Stimulated activated naive CD4-positive, alpha-beta T cell treated with Interleukin-2 at 50 U/mL for 16 hours (primary cell): Measurements from ENCODE around the gene AGPS.
"Not testable (repeated sequence)": the region's sequence is repeated elsewhere in the genome, so short reads cannot be mapped to it uniquely, and the experiment has no call there.

Experiments
- DNase-seq: peaks from one replicate; lab custom pipeline; 2025; lab: John Stamatoyannopoulos, UW

AGPS gene

DNA sequence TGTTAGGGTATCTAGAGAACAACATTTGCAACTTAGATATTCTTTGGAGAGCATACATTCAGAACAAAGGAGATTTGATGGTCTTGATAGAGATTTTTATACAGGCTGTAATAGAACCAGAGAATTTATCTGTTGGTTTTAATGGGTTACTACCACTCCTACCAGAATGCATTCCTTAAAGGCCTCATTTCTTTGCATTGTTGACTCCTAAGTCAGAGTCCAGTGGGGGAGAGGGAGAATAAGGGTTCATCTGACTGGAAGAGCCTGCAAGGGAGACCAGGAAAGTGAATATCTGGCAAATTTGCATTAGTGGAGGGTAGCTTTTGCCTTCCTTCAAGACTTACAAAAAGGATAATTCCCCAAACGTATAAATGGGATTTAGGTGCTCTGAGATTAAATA lies 29.7 kb downstream of the AGPS start:
- no peak for DNase-seq

DNA sequence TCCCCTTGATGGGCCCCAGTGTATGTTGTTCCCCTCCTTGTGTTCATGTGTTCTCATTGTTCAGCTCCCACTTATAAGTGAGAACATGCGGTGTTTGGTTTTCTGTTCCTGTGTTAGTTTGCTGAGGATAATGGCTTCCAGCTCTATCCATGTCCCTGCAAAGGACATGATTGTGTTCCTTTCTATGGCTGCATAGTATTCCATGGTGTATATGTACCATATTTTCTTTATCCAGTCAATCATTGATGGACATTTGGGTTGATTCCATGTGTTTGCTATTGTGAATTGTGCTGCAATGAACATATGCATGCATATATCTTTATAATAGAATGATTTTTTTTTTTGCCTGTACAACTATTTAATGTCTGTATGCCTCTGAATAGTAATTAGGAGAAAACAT lies 31.5 kb downstream of the AGPS start:
- not testable (repeated sequence) for DNase-seq

DNA sequence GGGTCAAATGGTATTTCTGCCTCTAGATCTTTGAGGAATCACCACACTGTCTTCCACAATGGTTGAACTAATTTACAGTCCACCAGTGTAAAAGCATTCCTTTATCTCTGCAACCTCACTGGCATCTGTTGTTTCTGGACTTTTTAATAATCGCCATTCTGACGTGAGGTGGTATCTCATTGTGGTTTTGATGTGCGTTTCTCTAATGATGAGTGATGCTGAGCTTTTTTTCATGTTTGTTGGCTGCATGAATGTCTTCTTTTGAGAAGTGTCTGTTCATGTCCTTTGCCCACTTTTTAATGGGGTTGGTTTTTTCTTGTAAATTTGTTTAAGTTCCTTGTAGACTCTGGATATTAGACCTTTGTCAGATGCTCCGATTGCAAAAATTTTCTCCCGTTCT lies 32.0 kb downstream of the AGPS start:
- DNase-seq, result not testable (repeated sequence)

DNA sequence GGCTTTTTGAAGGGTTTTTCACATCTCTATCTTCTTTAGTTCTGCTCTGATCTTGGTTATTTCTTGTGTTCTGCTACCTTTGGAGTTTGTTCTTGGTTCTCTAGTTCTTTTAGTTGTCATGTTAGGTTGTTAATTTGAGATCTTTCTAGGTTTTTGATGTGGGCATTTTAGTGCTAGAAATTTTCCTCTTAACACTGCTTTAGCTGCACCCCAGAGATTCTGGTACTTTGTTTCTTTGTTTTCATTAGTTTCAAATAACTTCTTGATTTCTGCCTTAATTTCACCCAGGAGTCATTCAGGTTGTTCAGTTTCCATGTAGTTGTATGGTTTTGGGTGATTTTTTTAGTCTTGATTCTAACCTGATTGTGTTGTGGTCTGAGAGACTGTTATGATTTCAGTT lies 34.7 kb downstream of the AGPS start:
- DNase-seq, result no peak

DNA sequence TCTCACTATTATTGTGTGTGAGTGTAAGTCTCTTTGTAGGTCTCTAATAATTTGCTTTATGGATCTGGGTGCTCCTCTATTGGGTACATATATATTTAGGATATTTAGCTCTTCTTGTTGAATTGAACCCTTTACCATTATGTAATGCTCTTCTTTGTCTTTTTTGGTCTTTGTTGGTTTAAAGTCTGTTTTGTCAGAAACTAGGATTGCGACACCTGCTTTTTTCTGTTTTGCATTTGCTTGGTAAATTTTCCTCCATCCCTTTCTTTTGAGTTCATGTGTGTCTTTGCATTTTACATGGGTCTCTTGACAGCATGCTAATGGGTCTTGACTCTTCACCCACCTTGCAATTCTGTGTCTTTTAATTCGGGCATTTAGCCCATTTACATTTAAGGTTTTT lies 35.4 kb downstream of the AGPS start:
- not testable (repeated sequence) for DNase-seq

DNA sequence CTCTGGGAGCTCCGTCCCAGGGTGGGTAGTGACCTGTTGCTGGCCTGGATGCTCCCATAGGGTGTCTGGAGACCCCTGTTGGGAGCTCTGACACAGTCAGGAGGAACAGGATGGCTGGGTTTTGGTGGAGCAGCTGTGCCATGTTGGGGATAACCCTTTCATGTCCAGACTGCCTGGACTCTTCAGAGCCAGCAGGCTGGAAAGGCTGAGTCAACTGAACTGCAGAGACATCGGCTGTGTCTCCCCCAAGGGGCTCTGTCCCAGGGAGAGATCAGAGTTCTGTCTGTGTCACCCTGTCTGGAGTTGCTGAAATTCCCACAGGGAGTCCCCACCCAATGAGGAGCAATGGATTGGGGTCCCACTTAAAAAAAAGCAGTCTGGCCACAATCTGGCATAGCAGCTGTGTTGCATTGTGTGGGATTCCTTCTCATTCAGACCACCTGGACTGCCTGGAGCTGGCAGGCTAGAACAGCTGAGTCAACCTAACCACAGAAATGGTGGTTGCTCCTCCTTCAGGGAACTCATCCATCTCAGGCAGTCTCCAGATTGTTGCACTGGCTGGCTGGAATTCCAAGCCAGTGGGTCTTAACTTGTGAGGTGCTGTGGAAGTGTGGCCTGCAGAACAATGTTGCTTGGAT lies 37.2 kb downstream of the AGPS start:
- DNase-seq, result no peak

DNA sequence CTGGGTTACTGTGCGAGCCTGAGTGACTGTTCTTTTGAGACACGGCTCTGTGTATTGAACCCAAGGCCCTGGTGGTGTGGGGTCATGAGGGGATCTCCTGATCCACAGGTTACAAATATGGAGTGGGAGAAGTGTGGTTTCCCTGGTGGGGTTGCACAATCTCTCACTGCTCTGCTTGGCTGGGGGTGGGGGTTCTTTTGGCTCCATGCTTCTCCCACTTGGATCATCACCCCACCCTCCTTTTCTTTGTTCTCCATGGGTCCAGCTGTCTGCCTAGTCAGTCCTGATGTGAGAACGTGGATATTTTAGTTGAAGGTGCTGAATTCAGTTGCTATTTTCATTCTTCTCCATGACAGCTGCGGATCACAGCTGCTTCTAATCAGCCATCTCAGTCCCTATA lies 37.8 kb downstream of the AGPS start:
- DNase-seq, result no peak

DNA sequence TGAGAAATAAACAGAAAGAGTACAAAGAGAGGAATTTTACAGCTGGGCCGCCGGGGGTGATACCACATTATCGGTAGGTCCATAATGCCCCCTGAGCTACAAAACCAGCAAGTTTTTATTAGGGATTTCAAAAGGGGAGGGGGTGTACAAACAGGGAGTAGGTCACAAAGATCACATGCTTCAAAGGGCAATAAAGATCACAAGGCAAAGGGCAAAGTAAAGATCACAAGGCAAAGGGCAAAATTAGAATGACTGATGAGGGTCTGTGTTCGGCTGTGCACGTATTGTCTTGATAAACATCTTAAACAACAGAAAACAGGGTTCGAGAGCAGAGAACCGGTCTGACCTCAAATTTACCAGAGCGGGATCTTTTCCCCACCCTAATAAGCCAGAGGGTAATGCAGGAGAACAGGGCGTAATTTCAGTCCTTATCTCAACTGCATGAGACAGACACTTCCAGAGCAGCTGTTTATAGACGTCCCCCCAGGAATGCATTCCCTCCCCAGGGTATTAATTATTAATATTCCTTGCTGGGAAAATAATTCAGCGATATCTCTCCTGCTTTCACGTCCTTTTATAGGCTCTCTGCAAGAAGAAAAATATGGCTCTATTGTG lies 38.6 kb downstream of the AGPS start:
- DNase-seq, result not testable (repeated sequence)

DNA sequence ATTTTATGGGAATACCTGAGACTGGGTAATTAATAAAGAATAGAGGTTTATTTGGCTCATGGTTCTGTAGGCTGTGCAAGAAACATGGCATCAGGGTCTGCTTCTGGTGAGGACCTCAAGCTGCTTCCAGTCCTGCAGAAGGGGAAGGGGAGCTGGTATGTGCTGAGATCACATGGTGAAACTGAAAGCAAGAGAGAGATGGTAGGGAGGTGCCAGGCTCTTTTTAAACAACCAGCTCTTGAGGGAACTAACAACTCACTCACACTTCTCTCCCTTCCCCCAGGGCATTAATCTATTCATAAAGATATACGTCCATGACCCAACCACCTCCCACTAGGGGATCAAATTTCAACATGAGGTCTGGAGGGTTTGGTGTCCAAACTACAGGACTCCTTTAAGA lies 40.1 kb downstream of the AGPS start:
- no peak for DNase-seq

DNA sequence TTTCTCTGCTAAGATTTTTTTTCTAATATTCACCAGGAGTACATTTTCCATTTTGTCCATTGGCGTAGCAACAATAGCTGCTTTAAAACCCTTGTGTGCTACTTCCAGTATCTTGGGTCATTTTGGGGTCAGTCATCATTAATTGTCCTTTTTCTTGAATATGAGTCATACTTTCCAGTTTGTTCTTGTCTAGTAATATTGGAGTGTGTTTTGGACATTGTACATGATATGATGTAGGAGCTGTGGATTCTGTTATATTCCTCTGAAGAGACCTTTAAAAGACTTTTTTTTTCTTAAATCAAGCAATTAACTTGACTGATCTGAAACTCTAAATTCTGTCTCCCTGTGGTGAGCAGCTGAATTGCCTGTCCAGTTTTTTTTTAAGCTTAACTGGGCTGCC lies 40.8 kb downstream of the AGPS start:
- DNase-seq, result no peak

DNA sequence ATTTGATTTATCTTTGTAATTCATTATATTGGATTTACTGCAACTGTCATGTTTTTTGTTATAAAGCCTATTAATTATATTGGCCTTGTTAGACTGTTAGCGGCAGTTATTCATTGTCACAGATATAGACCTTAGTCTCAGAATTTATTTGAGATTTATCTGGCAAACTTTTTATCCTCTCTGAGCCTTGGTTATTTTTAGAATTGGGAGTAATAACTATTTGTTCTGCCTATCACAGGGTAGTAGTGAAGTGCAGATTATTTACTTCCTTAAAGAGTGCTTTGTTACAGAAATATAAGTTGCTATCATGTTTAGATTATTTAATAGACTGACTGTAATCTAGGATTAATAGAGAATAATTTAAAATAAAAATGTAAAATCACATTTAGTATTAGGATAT lies 41.9 kb downstream of the AGPS start:
- no peak for DNase-seq

DNA sequence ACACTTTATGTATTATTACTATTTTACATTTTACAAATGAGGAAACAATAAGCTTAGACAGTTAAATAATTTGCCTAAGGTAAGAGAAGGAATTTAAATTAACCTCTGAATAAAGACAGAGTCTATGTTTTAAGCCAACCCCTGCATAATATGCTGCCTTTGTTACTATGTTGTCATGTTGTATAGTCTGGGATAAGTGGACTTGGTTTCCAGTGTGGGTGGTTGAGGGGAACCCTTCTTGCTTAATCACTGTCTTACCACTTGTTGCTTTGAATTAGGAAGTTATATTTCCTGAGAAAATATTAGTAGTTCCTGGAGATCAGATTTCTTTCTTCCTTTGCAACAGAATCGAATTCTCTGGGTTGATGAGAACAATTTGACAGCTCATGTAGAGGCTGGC lies 52.6 kb downstream of the AGPS start:
- DNase-seq, result no peak

DNA sequence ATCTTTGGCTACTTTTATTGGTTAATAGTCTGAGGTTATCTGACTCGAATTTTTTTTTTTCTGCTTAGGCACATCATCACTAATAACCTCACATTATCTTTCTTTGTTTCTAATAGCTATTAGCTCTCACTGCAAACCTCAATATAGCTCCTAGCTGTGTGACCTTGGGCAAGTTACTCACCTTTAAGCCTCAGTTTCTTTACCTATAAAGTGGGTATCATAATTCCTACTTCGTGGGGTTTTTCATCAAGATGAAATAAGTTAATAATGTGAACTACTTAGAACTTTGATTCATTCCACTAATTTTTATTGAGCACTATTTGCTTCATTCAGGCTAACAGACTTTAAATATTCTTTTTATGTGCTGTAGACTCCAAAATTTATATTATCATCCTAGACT lies 55.5 kb downstream of the AGPS start:
- DNase-seq, result no peak

DNA sequence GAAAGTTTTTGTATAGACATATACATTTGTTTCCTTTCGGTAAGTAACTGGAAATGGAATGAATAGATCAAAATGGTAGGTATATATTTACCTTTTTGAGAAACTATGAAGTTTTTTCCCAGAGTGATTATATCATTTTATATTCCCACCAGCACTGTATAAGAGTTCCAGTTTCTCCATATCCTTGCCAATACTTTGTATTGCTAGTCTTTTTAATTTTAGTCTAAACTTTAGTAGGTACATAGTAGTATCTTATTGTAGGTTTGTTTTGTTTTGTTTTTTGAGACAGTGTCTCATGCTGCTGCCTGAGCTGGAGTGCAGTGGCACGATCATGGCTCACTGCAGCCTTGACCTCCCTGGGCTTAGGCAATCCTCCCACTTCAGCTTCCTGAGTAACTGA lies 56.6 kb downstream of the AGPS start:
- DNase-seq, result no peak

DNA sequence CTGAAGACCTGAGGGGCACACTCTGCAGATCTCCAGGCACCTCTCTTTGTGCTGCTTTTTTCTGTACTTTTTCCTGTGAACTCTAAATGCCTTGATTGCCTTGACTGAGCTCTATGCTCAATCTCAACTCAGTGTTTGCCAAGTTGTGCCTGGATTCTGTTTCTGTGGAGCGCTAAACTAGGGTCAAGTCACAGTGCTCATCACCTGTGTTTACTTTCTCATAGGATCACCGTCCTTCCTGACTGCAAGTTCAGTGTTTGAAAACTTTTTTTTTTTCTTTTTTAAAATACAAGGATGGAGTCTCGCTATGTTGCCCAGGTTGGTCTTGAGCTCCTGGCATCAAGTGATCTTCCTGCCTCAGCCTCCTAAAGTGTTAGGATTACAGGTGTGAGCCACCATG lies 62.6 kb downstream of the AGPS start:
- no peak for DNase-seq

DNA sequence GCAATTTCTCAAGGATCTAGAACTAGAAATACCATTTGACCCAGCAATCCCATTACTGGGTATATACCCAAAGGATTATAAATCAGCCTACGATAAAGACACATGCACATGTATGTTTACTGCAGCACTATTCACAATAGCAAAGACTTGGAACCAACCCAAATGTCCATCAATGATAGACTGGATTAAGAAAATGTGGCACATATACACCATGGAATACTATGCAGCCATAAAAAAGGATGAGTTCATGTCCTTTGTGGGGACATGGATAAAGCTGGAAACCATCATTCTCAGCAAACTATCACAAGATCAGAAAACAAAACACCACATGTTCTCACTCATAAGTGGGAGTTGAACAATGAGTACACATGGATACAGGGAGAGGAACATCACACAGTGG lies 67.2 kb downstream of the AGPS start:
- DNase-seq, result not testable (repeated sequence)

DNA sequence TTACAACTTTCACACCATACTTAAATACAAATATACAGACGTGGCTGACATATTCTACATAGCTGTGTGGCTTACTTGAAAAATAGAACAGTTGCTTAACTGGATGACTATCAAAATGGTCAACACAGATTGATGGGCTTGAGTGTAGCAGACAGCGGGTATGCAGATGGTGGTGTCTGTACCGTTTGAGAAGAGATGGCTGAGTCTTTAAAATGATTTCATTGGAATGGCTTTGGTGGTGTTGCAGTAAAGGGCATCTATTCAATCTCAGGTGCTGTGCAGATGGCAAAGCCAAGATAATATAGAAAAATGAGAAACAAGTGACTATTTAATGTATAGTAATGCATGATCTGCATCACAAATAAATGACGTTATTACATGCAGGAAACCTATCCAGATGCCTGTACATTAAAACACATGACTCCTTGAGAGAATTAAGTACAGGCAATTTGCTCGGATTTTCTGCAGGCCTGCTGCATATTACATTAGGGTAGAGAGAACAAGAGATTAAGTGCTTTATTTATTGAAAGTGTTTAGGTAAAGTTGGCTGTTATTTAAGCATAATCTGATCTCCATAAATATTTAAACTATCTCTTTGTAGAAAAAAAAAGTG lies 68.5 kb downstream of the AGPS start:
- DNase-seq, result no peak

DNA sequence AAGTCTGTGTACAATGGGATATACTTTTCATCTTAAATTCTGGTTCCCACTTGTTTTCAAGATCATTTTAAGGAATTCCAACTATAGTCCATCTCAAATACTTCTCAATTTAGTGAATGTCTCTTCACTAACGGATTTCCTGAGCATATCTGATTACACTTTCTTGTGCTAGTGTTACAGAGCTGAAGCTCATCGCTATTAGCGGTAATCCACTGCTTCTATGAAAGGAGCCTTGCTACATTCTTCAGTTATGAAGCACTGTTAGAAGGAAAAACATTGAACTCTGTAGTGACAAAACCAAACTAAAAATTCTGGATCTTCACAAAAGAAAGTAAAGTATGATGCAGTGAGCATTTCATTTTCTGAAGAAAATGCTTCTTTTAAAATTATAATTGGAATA lies 72.0 kb downstream of the AGPS start:
- no peak for DNase-seq

DNA sequence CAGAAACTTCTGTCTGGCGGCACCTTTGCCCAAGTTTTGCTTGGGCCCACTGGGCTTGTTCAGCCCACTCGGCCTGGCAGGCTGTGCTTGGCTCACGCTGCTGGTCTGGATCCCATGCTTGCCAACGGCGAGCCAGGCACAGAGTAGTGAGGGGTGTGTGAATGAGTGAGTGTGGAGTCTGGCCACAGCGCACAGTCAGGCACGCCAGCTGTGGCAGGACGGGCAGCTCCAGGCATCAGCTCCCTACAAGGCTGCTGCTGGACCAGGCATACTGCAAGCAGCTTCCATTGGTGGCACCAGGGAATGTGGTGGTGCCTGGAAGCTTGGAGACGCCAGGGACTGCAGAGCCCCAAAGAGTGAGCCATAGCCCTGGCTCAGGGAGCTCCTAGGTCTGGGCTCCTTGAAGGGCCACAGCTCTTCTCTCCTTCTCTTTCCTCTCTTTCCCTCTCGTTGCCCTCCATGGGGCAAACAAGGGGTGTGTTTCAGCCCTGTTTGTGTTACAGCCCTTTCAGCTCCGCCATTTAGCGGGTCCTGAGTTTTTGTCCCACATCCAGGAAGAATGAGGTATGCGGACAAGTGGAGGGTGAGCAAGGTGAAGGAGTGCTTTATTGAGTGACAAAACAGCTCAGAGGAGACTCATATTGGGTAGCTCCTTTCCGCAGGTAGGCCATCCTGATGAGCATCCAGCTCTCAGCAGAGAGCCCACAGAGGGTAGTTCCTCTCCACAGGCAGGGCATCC lies 73.0 kb downstream of the AGPS start:
- DNase-seq, result no peak

DNA sequence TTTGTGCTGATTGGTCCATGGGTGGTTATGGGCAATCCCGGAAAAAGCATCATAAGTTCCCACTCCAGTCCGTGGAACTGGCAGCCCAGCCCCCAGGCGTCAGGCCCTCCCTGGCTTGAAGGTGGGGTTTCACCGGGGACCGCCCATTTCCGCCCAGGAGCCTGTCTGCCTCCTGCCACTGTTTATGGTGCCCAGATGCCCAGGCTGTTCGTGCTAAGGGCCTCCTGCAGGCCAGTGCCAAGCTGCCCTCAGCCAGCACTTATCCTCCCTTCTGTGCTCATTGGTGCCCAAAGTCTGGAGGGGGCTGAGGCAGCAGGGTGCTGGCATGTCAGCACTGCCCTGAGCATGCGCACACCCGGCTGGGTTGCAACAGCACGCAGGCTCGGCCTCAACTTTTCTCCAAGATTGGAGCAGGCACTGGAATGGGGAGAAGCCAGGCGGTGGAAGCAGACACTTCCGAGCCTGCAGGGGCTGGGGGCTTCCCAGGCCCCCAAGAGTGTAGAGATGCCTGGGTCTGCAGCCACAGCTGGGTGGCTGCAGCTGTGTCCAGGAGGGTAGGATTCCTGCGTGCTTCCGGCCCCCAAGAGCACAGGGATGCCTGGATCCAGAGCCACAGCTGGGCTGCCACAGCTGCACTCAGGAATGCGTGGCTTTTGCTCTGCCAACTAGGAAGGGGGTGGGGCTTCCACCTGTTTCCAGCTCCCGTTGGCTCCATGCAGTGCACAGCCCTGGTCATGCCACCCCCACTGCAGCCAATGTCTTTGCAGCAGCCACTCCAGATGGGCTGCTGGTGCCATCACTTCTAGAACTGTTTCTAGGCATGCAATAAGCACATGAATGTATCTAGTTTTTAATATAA lies 74.0 kb downstream of the AGPS start:
- no peak for DNase-seq

DNA sequence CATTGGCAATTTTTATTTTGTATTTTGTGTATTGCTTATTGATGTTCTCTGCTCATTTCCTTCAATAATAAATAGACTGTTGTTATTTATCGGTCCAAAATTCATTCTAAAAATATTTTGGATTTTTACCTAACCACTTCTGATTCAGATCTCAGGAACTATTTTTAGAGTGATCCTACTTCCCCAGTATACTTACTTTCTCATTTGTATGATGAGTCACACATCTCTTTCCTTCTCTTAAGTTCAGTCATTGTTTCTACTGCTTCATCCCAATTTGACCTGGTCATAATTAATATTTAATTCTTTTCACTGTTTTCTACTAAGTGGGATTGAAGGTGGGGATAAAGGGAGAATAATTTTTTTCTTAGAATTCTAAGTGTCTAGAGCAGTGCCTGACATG lies 75.1 kb downstream of the AGPS start:
- no peak for DNase-seq

DNA sequence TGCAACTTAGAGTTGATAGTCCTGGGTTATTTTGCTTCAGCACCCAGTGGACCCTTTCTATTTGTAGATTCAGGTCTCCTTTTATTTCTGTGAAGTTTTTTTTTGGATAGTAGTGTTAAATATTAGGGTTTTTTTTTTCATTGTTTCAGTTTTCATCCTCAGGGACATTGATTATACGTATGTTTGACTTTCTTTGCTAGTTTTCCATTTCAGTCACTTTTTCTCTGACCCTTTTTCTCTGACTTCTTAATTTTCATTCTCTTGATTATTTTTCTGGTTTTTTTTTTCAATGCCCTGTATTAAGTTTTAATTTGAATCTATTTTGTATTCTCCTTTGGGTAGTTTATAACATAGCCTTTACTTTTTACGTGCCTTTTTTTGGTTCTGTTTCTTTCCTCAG lies 79.4 kb downstream of the AGPS start:
- DNase-seq, result no peak
